NCI-H345 treated with DMSO at 0.1 percent for 48 hours (cell line): ENCODE data around the gene ZNF407.

ENCODE experiments used
- DNase-seq: peaks from one replicate; lab custom pipeline; 2025; ENCODE audit not compliant: unreplicated experiment; lab: John Stamatoyannopoulos, UW

ZNF407 gene

GRCh38 chr18:74868461-74868860 is 270.8 kb downstream of the ZNF407 start:
- DNase-seq, result no peak

- no peak for DNase-seq
Measured at GRCh38 chr18:74869904-74870863, 272.5 kb downstream of the ZNF407 start.

DNA sequence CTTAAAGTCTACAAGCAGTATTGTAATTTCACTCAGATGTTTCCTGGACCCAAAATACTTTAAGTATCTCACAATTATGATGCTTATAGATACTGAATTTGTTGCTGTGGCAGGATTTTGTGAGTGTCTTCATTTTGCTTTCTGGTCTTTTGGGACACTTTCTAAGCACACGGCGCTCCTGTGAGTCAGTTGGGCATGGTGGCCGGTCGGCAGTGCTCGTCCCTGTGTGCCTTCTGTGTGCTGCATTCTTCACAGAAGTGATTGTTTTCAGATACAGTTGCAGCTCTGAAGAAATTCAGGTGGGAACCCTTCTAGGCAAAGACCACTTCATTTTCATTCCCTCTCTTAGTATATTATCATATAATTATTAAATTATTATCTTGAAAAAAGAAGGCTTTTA is 273.3 kb downstream of the ZNF407 start:
- no peak for DNase-seq

DNA sequence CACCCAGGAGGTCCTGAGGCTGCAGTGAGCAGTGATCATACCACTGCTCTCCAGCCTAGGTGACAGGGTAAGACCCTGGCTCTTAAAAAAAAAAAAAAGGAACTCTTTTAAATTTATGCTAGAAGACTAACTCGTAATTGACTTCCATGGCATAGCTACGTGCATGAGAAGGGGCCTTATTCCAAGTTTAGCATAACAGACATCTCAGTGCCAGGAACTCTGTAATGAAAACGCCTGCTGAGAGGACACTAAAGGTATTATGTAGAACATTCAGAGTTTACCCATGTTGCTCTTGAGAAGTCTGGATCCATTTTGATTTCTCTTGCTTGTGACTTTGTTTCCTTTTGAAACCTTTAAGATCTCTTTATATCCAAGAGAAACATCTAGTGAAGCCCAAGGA is 276.0 kb downstream of the ZNF407 start:
- no peak for DNase-seq

DNA sequence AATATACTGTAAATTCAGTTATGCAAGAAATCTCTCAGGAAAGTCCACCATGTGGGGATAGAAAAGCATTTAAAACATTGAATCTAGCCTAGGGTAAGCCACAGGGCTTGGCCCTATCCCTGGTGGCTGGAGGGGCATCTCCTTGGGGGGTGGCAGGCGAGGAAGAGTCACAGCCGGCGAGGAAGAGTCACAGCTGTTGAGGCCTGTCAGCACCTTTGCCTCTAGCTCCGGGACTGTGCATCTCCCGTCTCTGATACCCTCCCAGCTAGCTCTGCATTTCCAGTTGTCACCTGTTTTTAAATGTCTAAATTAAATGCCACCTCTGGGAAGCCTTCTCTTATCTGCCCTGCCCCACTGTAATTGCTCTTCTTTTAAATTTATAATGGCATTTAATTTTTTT is 276.7 kb downstream of the ZNF407 start:
- DNase-seq, result no peak

- DNase-seq, result no peak
Measured at GRCh38 chr18:74876630-74877243, 279.1 kb downstream of the ZNF407 start.

- DNase-seq, result no peak
Measured at GRCh38 chr18:74878267-74878666, 280.6 kb downstream of the ZNF407 start.

DNA sequence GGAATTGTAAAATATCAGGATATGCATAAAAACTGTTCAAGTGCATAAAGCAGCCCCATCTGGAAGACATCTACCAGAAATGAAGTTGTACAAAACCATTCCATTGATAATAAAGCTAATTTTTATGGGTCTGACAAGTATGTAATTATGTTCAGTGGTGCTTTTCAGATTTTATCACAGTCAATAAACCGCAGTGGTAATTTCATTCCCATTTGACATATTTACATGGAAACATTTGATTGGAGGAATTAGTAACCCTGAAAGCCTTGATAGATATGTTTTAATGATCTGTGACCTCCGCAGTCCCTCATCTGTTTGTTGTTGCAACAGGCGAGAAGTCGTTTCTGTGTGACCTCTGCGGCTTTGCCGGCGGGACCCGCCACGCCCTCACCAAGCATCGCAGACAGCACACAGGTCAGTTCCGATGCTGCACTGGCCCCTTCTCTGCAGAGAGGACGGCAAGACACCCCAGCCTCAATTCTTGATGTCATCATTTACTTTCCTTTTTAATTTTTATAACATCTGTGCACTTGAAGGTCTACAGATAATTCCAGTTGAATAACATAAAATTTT is 283.1 kb downstream of the ZNF407 start:
- no peak for DNase-seq

GRCh38 chr18:74892066-74892627 is 294.5 kb downstream of the ZNF407 start:
- no peak for DNase-seq

GRCh38 chr18:74895686-74896085 is 298.0 kb downstream of the ZNF407 start:
- no peak for DNase-seq

DNA sequence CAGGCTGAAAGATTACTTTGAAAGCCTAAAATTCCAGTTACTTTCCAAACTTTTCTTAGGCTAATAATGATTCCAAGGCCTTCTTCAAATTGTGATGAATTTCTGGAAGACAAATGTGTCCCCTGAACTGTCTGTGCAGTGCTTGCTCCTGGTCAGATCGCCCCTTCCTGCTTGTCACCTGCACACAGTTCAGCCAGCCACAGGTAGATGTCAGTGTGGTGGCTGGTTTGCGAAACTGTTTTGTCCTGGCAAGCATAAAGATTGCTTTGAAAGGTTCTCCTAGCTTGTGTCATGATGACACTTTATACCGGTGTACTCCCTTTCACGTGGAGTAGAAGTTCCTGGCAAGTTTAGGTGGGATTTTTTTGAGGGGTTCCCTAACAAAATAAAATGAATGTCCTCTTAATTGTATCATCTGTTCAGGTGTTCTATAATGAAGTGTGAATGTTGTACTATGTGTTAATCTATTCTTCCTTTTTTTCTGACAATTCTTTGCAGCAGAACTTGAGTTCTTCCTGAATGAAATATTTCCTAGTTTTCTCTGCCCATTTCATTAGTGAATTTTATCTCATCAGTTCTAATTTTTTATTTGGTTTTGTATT is 298.8 kb downstream of the ZNF407 start:
- peak; percentile 62 for DNase-seq

- DNase-seq, result no peak
Measured at GRCh38 chr18:74897971-74898657, 300.4 kb downstream of the ZNF407 start.

GRCh38 chr18:74898965-74899364 is 301.3 kb downstream of the ZNF407 start:
- peak; percentile 73 for DNase-seq

DNA sequence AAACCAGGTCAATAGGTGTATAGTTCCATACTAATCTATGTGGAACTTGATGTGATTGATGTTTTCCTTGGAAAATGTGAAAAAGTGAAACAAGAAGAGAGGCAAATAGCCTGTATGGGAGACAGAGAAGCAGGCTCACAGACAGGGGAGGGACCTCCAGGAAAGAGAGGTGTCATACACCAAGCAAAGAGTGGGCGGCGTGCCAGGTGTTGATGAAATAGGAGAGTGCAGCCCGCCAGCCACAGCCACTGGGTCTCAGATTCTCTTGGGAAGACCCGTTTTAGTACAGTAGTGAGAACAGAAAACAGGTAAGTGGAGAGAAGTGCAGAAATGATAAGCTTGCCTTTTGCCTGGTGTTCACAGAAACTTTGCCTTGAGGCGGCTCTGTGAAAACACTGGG is 301.9 kb downstream of the ZNF407 start:
- peak; percentile 88 for DNase-seq

DNA sequence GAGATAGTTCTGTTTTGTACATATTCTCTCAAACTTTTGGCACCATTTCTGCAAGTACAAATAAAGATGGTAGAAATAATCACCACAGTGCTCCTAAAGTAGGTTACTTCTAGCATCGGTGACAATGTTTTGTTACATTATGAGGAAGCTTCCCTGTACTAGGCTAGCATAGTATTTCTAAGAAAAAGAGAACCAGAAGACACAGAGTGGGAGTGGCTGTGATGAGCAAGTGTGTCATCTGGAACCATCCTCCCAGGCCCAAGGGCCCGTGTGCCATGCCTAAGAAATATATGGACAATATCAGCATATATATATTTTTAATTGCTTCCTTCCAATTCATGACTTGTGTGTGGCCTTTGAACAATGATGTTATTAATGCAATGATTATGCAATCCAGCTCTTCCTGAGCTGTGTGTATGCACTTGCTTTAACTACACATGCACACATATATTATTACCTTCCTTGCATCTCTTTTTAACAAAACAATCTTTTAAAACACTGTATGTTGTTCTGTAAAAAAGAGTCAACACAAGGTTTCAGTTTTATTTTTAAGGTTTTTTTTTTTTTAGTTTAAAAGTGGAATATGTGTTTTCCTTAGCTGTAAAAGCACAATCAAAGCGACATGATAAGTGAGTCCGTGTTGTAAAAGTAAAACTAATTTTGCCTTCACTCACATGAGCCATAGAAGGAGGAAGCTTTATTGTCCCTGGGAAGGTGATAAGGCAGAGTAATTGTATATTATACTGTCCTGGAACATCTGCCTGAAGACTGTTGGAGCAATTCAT is 303.9 kb downstream of the ZNF407 start:
- DNase-seq, result no peak

- peak; percentile 38 for DNase-seq
Measured at GRCh38 chr18:74902147-74902455, 304.4 kb downstream of the ZNF407 start.

- peak; percentile 38 for DNase-seq
Measured at GRCh38 chr18:74905247-74905646, 307.6 kb downstream of the ZNF407 start.

GRCh38 chr18:74906184-74906583 is 308.5 kb downstream of the ZNF407 start:
- DNase-seq, result no peak

GRCh38 chr18:74914052-74914591 is 316.5 kb downstream of the ZNF407 start:
- no peak for DNase-seq

GRCh38 chr18:74914648-74915047 is 317.0 kb downstream of the ZNF407 start:
- DNase-seq, result no peak
